Caco-2 (cell line): ENCODE results near the gene SPATS1. TPM values are rescaled to one million over a fixed set of nuclear protein-coding genes. Genes with fewer than 3 reads are reported as not detected.
"Not testable (repeated sequence)": the region's sequence is repeated elsewhere in the genome, so short reads cannot be mapped to it uniquely, and the experiment has no call there.

Experiments used
- BruUV-seq: library from RNA; stranded (reverse); fragments of 400-500 nt; replicated peaks from 2 replicates; lab custom pipeline; 2021; lab: Mats Ljungman, UMichigan
- CTCF ChIA-PET: fragments of 300-600 bp; sonication (Branson Sonifier 250); formaldehyde crosslinking; loops from one replicate; lab custom pipeline; 2022; ENCODE audit warnings: antibody characterized with exemption; lab: Charles Lee
- POLR2A ChIA-PET: fragments of 300-600 bp; sonication (Branson Sonifier 250); formaldehyde crosslinking; loops from one replicate; lab custom pipeline; 2022; ENCODE audit warnings: antibody characterized with exemption; lab: Charles Lee
- DNase-seq, 2 experiments: peaks; one replicate each; pipeline versions ENCODE4 v3.0.0 to v3.0.0-alpha.2; 2020 to 2022
- H3K27me3 ChIP-seq: replicated peaks from 2 replicates; pipeline ENCODE4 v1.6.0; 2011; ENCODE audit warnings: low read length; ENCODE audit not compliant: control insufficient read depth, insufficient read depth
- H3K36me3 ChIP-seq: 2 replicates; pipeline ENCODE4 v1.5.1; 2011; ENCODE audit warnings: low read length; ENCODE audit not compliant: control insufficient read depth, insufficient read depth
- H3K4me1 ChIP-seq: fragments of 250-450 bp; sonication (Bioruptor Pico); 2 replicates; pipeline ENCODE4 v1.5.1; 2020; ENCODE audit warnings: mild to moderate bottlenecking
- H3K4me3 ChIP-seq: 2 replicates; pipeline ENCODE4 v1.5.1; 2011; ENCODE audit warnings: low read depth, mild to moderate bottlenecking, control low read depth, low read length
- H3K9me3 ChIP-seq: fragments of 250-450 bp; sonication (Bioruptor Pico); 2 replicates; pipeline ENCODE4 v1.5.1; 2020; ENCODE audit warnings: mild to moderate bottlenecking, moderate library complexity
- H3K27ac Mint-ChIP-seq: one replicate; pipeline ENCODE4 v1.8.0; 2022; ENCODE audit warnings: mixed read lengths; ENCODE audit not compliant: unreplicated experiment
- H3K27me3 Mint-ChIP-seq: one replicate; pipeline ENCODE4 v1.8.0; 2022; ENCODE audit warnings: mixed read lengths; ENCODE audit not compliant: insufficient read depth, unreplicated experiment
- H3K36me3 Mint-ChIP-seq: one replicate; pipeline ENCODE4 v1.8.0; 2022; ENCODE audit warnings: mild to moderate bottlenecking, mixed read lengths; ENCODE audit not compliant: insufficient read depth, unreplicated experiment
- H3K4me1 Mint-ChIP-seq: one replicate; pipeline ENCODE4 v1.8.0; 2022; ENCODE audit warnings: low read depth, mixed read lengths; ENCODE audit not compliant: unreplicated experiment
- H3K4me3 Mint-ChIP-seq: one replicate; pipeline ENCODE4 v1.8.0; 2022; ENCODE audit warnings: mild to moderate bottlenecking, moderate library complexity, mixed read lengths; ENCODE audit not compliant: unreplicated experiment
- H3K9me3 Mint-ChIP-seq: one replicate; pipeline ENCODE4 v1.8.0; 2022; ENCODE audit warnings: mixed read lengths; ENCODE audit not compliant: unreplicated experiment
- CTCF ChIP-seq, 2 experiments: fragments of 200-600 bp in 1 of 2; IDR thresholded peaks; 1 replicate in 1 of 2; 2 replicates in 1 of 2; pipeline versions ENCODE4 v1.5.1 to v1.8.0; 2011 to 2022; ENCODE audit warnings: antibody characterized with exemption in 1 of 2, control low read depth in 1 of 2, inconsistent platforms in 1 of 2, low read depth in 1 of 2, low read length in 1 of 2, mild to moderate bottlenecking in 1 of 2, moderate library complexity in 1 of 2; ENCODE audit not compliant: insufficient read depth in 1 of 2, severe bottlenecking in 1 of 2, unreplicated experiment in 1 of 2
- intact Hi-C: fragments of 100-400 bp; cut with micrococcal nuclease; formaldehyde crosslinking; loops from one replicate; pipeline ENCODE4 v1.10.0; 2022; ENCODE audit not compliant: unreplicated experiment
- total RNA-seq: library from RNA; stranded (reverse); gene quantifications from 2 replicates; pipeline ENCODE4 v1.2.3, GENCODE V29; 2022

SPATS1 gene
- total RNA-seq, 1 experiment from 2014 or later, result not detected

GRCh38 chr6:44311767-44312166, 30.7 kb upstream of the SPATS1 start:
- intact Hi-C loops, result no loop called here
- DNase-seq, result no peak
- H3K27me3 Mint-ChIP-seq, result peaks cover 3% of the 10 kb centered on the region
- no TSS peak for BruUV-seq
- no peak for TF ChIP-seq CTCF (IDR thresholded peaks at IDR 0.05; ENCODE audit: insufficient read depth in 1 of 2, low read depth in 1 of 2, low read length in 1 of 2, severe bottlenecking in 1 of 2, unreplicated experiment in 1 of 2)
- peaks cover 22% of the 10 kb centered on the region for H3K36me3 Mint-ChIP-seq
- Histone ChIP-seq H3K9me3 (no peaks in the 10 kb centered on the region), H3K27me3 (no peaks in the 10 kb centered on the region), H3K4me1 (no peaks in the 10 kb centered on the region), H3K4me3 (no peak overlapping the region), H3K36me3 (no peaks in the 10 kb centered on the region; the same call in 1 of the 2 replicates)
- H3K4me3 Mint-ChIP-seq, result peak overlapping the region; percentile 98
- ChIA-PET CTCF (interaction anchor here (1.2 to 3.1 kb wide), 4 partner anchors 14 to 55 kb away, joined by 4 to 16 read pairs (median 10); partner anchors contain the start of gene TMEM151B), POLR2A (interaction anchor here (1.3 kb wide), 1 partner anchor 17 kb away, joined by 3 read pairs; no protein-coding TSS in a partner anchor)
- no peaks in the 10 kb centered on the region for H3K4me1 Mint-ChIP-seq
- H3K9me3 Mint-ChIP-seq, result no peaks in the 10 kb centered on the region
- H3K27ac Mint-ChIP-seq, result peak overlapping the region; percentile 94

- Mint-ChIP-seq H3K27ac (peak within 1 kb of the TSS; percentile 94), H3K36me3 (peaks cover 22% of the 10 kb centered on the region), H3K4me1 (no peaks in the 10 kb centered on the region), H3K27me3 (peaks cover 6% of the 10 kb centered on the region), H3K9me3 (no peaks in the 10 kb centered on the region), H3K4me3 (peak within 1 kb of the TSS; percentile 98)
- H3K4me1 ChIP-seq, result no peaks in the 10 kb centered on the region
- H3K9me3 ChIP-seq, result no peaks in the 10 kb centered on the region
- H3K27me3 ChIP-seq, result no peaks in the 10 kb centered on the region
- TF ChIP-seq CTCF (IDR thresholded peaks at IDR 0.05; ENCODE audit: insufficient read depth in 1 of 2, low read depth in 1 of 2, low read length in 1 of 2, severe bottlenecking in 1 of 2, unreplicated experiment in 1 of 2), result peak; percentile 90 to 98
- peak; percentile 89 to 94 for DNase-seq
- intact Hi-C loops, result no loop called here
- ChIA-PET CTCF (interaction anchor here (0.6 to 3.1 kb wide), 9 partner anchors 15 to 57 kb away, joined by 3 to 16 read pairs (median 4); partner anchors contain the start of gene TMEM151B), POLR2A (interaction anchor here (1.0 to 1.3 kb wide), 2 partner anchors 18 to 74 kb away, joined by 3 read pairs; partner anchors contain the start of gene CDC5L)
- BruUV-seq, result no TSS peak
- H3K4me3 ChIP-seq, result peak within 1 kb of the TSS; percentile 62
- no peaks in the 10 kb centered on the region; the same call in 1 of the 2 replicates for H3K36me3 ChIP-seq
Measured at GRCh38 chr6:44312901-44313788, 29.3 kb upstream of the SPATS1 start, which contains the start of gene AARS2. Gene AARS2 (minus strand): TSS chr6:44313347. CDS start chr6:44313323, 24 bp downstream.

GRCh38 chr6:44314657-44315056, 27.8 kb upstream of the SPATS1 start:
- H3K27ac Mint-ChIP-seq, H3K4me3 Mint-ChIP-seq, H3K9me3 ChIP-seq, H3K9me3 Mint-ChIP-seq, intact Hi-C loops, BruUV-seq, H3K27me3 ChIP-seq, H3K4me1 Mint-ChIP-seq, H3K4me3 ChIP-seq, H3K4me1 ChIP-seq, DNase-seq, H3K36me3 ChIP-seq, POLR2A ChIA-PET: not testable (repeated sequence)
- Mint-ChIP-seq H3K36me3 (peaks cover 15% of the 10 kb centered on the region), H3K27me3 (peaks cover 16% of the 10 kb centered on the region)
- CTCF ChIA-PET, result interaction anchor here (3.1 kb wide), 1 partner anchor 46 kb away, joined by 16 read pairs; no protein-coding TSS in a partner anchor
